GM12878 (cell line): Measurements from ENCODE around the gene VPS13C. TPM values are rescaled to one million over a fixed set of nuclear protein-coding genes. Genes with fewer than 3 reads are reported as not detected.

Experiments used
- CBFB ChIP-seq: IDR thresholded peaks from 2 replicates; pipeline ENCODE4 v1.6.1; 2016; ENCODE audit warnings: antibody characterized with exemption, low read depth
- CEBPB ChIP-seq, 2 experiments: fragments of 150-350 bp in 1 of 2; IDR thresholded peaks; 2 replicates each; pipeline ENCODE4 v1.6.1; 2012 to 2014; ENCODE audit warnings: low read depth in 2 of 2, low read length in 2 of 2, borderline replicate concordance in 1 of 2, inconsistent platforms in 1 of 2
- ESRRA ChIP-seq: IDR thresholded peaks from 2 replicates; pipeline ENCODE4 v1.6.1; 2012; ENCODE audit warnings: mild to moderate bottlenecking, low read length, improper control_type of control experiment
- HDGF ChIP-seq: fragments of 450-650 bp; IDR thresholded peaks from 2 replicates; pipeline ENCODE4 v1.6.1; 2016; ENCODE audit warnings: antibody characterized with exemption
- KLF5 ChIP-seq: fragments of 450-650 bp; IDR thresholded peaks from 2 replicates; pipeline ENCODE4 v1.6.1; 2014; ENCODE audit warnings: mild to moderate bottlenecking; ENCODE audit not compliant: partially characterized antibody
- MTA2 ChIP-seq: fragments of 450-650 bp; IDR thresholded peaks from 2 replicates; pipeline ENCODE4 v1.6.1; 2016; ENCODE audit warnings: low read depth, mild to moderate bottlenecking, moderate library complexity
- MYB ChIP-seq: fragments of 150-350 bp; IDR thresholded peaks from 2 replicates; pipeline ENCODE4 v1.6.1; 2014; ENCODE audit warnings: mild to moderate bottlenecking, low read depth, low read length, borderline replicate concordance
- PAX5 ChIP-seq: IDR thresholded peaks from 2 replicates; pipeline ENCODE4 v1.6.1; 2011; ENCODE audit warnings: low read depth, low read length, borderline replicate concordance
- REST ChIP-seq: IDR thresholded peaks from 2 replicates; pipeline ENCODE4 v1.6.1; 2012; ENCODE audit warnings: mild to moderate bottlenecking, low read depth, low read length
- SMAD1 ChIP-seq: fragments of 450-650 bp; IDR thresholded peaks from 2 replicates; pipeline ENCODE4 v1.6.1; 2018; ENCODE audit warnings: mild to moderate bottlenecking, low read depth; ENCODE audit not compliant: partially characterized antibody
- USF1 ChIP-seq: IDR thresholded peaks from 2 replicates; pipeline ENCODE4 v1.6.1; 2011; ENCODE audit warnings: borderline replicate concordance, low read depth, mild to moderate bottlenecking, moderate library complexity, mixed read lengths, low read length; ENCODE audit not compliant: insufficient read depth; ENCODE audit errors: extremely low read length
- YY1 ChIP-seq: IDR thresholded peaks from 2 replicates; pipeline ENCODE4 v1.6.1; 2011; ENCODE audit warnings: low read depth, mild to moderate bottlenecking, low read length
- ZBTB11 ChIP-seq: fragments of 450-650 bp; formaldehyde crosslinking; IDR thresholded peaks from 2 replicates; pipeline ENCODE4 v1.5.0; 2022; ENCODE audit warnings: mild to moderate bottlenecking, missing genetic modification characterization
- ZNF207 ChIP-seq: fragments of 450-650 bp; IDR thresholded peaks from 2 replicates; pipeline ENCODE4 v1.6.1; 2014; ENCODE audit warnings: antibody characterized with exemption, mild to moderate bottlenecking, borderline replicate concordance
- ZNF217 ChIP-seq: fragments of 450-650 bp; IDR thresholded peaks from 2 replicates; pipeline ENCODE4 v1.6.1; 2017; ENCODE audit warnings: antibody characterized with exemption, mild to moderate bottlenecking
- ZNF384 ChIP-seq: IDR thresholded peaks from 2 replicates; pipeline ENCODE4 v1.6.1; 2012; ENCODE audit warnings: low read depth, mild to moderate bottlenecking, low read length, improper control_type of control experiment, borderline replicate concordance
- ZNF687 ChIP-seq: fragments of 450-650 bp; IDR thresholded peaks from 2 replicates; pipeline ENCODE4 v1.6.1; 2017; ENCODE audit warnings: mild to moderate bottlenecking, moderate library complexity
- polyA plus RNA-seq, 11 experiments: library from polyadenylated mRNA; depleted of rRNA in 4 of 11; unstranded in 6 of 11; stranded (reverse) in 5 of 11; fragments of >200 nt; fragmentation: Nextera tagmentation in 4 of 11; fragmentation: Illumina TruSeq in 1 of 11; extraction: Ambion mirVana in 4 of 11; extraction: Trizol in 1 of 11; gene quantifications; 1 replicate in 1 of 11; 2 replicates in 10 of 11; pipeline versions ENCODE4 v1.2.1 to v1.2.3, GENCODE V29; 2011 to 2016; ENCODE audit warnings: inconsistent platforms in 2 of 11, missing spikeins in 2 of 11, low read depth in 1 of 11
- total RNA-seq, 4 experiments: library from RNA; depleted of rRNA in 3 of 4; stranded (reverse); fragments of >200 nt in 3 of 4; fragmentation: Illumina TruSeq in 1 of 4; extraction: Trizol in 1 of 4; gene quantifications; 2 replicates each; pipeline versions ENCODE4 v1.2.1 to v1.2.3, GENCODE V29; 2013 to 2021

VPS13C gene
- total and polyA plus RNA-seq, 10 of the 15 experiments (the other 5 are each of a cell fraction or from before 2014, with no cell fraction given) = 9.3 to 53.1 (median 31.8) TPM

- TF ChIP-seq ZNF687 (peak; percentile 86; the same call in 1 of the 2 replicates), CBFB (peak; percentile 21; the same call in 1 of the 2 replicates), SMAD1 (no peak), ZNF207 (peak; percentile 80; the same call in 1 of the 2 replicates), MYB (no peak), KLF5 (peak; percentile 55), HDGF (no peak), REST (no peak), ZBTB11 (CRISPR knock-in tag) (no peak), CEBPB (IDR thresholded peaks at IDR 0.05; ENCODE audit: borderline replicate concordance in 1 of 2, low read depth in 2 of 2, low read length in 2 of 2) (no peak), MTA2 (0 out of 2 replicates have a peak, but pooled peaks have one; percentile 3), ZNF217 (no peak), ESRRA (peak; percentile 71), PAX5 (peak; percentile 28; the same call in 1 of the 2 replicates), ZNF384 (peak; percentile 89), YY1 (no peak), USF1 (peak; percentile 88)
Observed at GRCh38 chr15:62060113-62060895, at the start of gene VPS13C (continued).
